ENCODE data around the gene ASPA.
"Not testable (repeated sequence)": the region's sequence is repeated elsewhere in the genome, so short reads cannot be mapped to it uniquely, and the experiment has no call there.

ASPA gene

GRCh38 chr17:3513305-3514035 lies 37.7 kb downstream of the ASPA start:
- in situ Hi-C loops (cut with HindIII; ENCODE audit: low sequenced_read_pairs), result no loop called here
- TF ChIP-seq, protein P1, sequence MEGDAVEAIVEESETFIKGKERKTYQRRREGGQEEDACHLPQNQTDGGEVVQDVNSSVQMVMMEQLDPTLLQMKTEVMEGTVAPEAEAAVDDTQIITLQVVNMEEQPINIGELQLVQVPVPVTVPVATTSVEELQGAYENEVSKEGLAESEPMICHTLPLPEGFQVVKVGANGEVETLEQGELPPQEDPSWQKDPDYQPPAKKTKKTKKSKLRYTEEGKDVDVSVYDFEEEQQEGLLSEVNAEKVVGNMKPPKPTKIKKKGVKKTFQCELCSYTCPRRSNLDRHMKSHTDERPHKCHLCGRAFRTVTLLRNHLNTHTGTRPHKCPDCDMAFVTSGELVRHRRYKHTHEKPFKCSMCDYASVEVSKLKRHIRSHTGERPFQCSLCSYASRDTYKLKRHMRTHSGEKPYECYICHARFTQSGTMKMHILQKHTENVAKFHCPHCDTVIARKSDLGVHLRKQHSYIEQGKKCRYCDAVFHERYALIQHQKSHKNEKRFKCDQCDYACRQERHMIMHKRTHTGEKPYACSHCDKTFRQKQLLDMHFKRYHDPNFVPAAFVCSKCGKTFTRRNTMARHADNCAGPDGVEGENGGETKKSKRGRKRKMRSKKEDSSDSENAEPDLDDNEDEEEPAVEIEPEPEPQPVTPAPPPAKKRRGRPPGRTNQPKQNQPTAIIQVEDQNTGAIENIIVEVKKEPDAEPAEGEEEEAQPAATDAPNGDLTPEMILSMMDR (IDR thresholded peaks at IDR 0.05; ENCODE audit: low read depth, low read length), result no peak
- no peak overlapping the region for H3K4me3 ChIP-seq (ENCODE audit: low read depth, low read length)
- DNase-seq (ENCODE audit: low read depth, low spot score), result no peak

DNA sequence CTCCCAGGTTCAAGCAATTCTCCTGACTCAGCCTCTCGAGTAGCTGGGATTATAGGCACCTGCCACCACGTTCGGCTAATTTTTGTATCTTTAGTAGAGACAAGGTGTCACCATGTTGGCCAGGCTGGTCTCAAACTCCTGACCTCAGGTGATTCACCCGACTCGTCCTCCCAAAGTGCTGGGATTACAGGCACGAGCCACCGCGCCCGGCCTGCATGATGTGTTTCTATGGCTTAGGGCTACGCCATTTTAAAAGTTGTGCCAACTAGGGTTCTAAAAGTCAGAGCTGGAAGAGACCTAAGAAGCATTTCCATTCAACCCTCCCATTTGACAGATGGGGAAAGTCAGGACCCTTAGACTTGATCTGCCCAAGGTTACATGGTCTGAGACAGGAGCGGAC lies 38.4 kb downstream of the ASPA start:
- DNase-seq (ENCODE audit: low read depth, low spot score); H3K4me3 ChIP-seq (ENCODE audit: low read depth, low read length); in situ Hi-C loops (cut with HindIII; ENCODE audit: low sequenced_read_pairs): not testable (repeated sequence)

- no peak overlapping the region for H3K4me3 ChIP-seq (ENCODE audit: low read depth, low read length)
- in situ Hi-C loops (cut with HindIII; ENCODE audit: low sequenced_read_pairs), result no loop called here
- no peak for DNase-seq (ENCODE audit: low read depth, low spot score)
- TF ChIP-seq, protein P1 (IDR thresholded peaks at IDR 0.05; ENCODE audit: low read depth, low read length), result no peak
Measured at GRCh38 chr17:3514873-3515272, 39.1 kb downstream of the ASPA start.

GRCh38 chr17:3519472-3519871 lies 43.7 kb downstream of the ASPA start:
- H3K4me3 ChIP-seq (ENCODE audit: low read depth, low read length); DNase-seq (ENCODE audit: low read depth, low spot score); in situ Hi-C loops (cut with HindIII; ENCODE audit: low sequenced_read_pairs): not testable (repeated sequence)

DNA sequence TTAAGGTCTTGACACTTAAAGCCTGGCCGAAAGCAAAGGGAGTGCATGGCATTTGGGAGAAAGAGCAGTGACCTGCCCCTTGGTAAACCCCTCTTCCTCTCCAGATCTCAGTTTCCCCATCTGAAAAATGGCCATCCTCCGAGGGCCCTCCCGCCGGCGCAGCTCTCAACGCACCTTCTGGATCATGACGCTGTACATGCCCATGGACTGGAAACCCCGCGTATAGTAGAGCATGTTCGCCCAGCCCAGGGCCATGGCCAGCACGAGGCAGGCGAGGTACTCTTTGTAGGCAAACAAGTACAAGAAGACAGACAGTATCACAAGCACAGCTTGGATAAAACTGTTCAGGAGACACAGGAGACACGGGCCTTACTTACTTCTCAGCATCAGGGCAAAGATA lies 48.2 kb downstream of the ASPA start:
- DNase-seq (ENCODE audit: low read depth, low spot score), result no peak
- TF ChIP-seq, protein P1 (IDR thresholded peaks at IDR 0.05; ENCODE audit: low read depth, low read length), result no peak
- H3K4me3 ChIP-seq (ENCODE audit: low read depth, low read length), result no peak overlapping the region
- in situ Hi-C loops (cut with HindIII; ENCODE audit: low sequenced_read_pairs), result no loop called here

GRCh38 chr17:3526491-3526890 lies 50.7 kb downstream of the ASPA start:
- TF ChIP-seq, protein P1 (IDR thresholded peaks at IDR 0.05; ENCODE audit: low read depth, low read length), result no peak
- in situ Hi-C loops (cut with HindIII; ENCODE audit: low sequenced_read_pairs), result no loop called here
- no peak overlapping the region for H3K4me3 ChIP-seq (ENCODE audit: low read depth, low read length)
- DNase-seq (ENCODE audit: low read depth, low spot score), result no peak

GRCh38 chr17:3526971-3527370 lies 51.2 kb downstream of the ASPA start:
- no peak overlapping the region for H3K4me3 ChIP-seq (ENCODE audit: low read depth, low read length)
- TF ChIP-seq, protein P1 (IDR thresholded peaks at IDR 0.05; ENCODE audit: low read depth, low read length), result no peak
- DNase-seq (ENCODE audit: low read depth, low spot score), result no peak
- in situ Hi-C loops (cut with HindIII; ENCODE audit: low sequenced_read_pairs), result no loop called here

- in situ Hi-C loops (cut with HindIII; ENCODE audit: low sequenced_read_pairs), result no loop called here
- TF ChIP-seq, protein P1 (IDR thresholded peaks at IDR 0.05; ENCODE audit: low read depth, low read length), result no peak
- H3K4me3 ChIP-seq (ENCODE audit: low read depth, low read length), result no peak overlapping the region
- DNase-seq (ENCODE audit: low read depth, low spot score), result no peak
Measured at GRCh38 chr17:3527468-3527867, 51.7 kb downstream of the ASPA start.
